Measurements from ENCODE around the gene MAP4K5. TPM values are rescaled to one million over a fixed set of nuclear protein-coding genes. Genes with fewer than 3 reads are reported as not detected.
"Not testable (repeated sequence)": the region's sequence is repeated elsewhere in the genome, so short reads cannot be mapped to it uniquely, and the experiment has no call there.

The MAP4K5 gene
- total and polyA plus RNA-seq, 10 donors: 9.1 to 172 (median 55.4) TPM

- no peak for DNase-seq
- intact Hi-C loops (cut with DNase I; ENCODE audit: low total_unique reads): no loop called here
- Histone ChIP-seq H3K4me1 (peaks cover 20 to 77% (median 42%) of the 10 kb centered on the region in 6 donors), H3K27ac (peak overlapping the region in 7 of 8 donors; percentile 16 to 72 (median 46)), H3K9me3 (no peaks in the 10 kb centered on the region), H3K36me3 (peaks cover 0 to 15% (median 0%) of the 10 kb centered on the region in 6 donors), H3K27me3 (replicated peaks in 1 of 7) (no peaks in the 10 kb centered on the region), H3K4me3 (no peak overlapping the region)
- 54 to 63% (median 61%) methylated on average over 5 of the region's 5 CpGs for WGBS, 5 donors
- TF ChIP-seq POLR2AphosphoS5 (IDR thresholded peaks at IDR 0.05): no peak
- TF ChIP-seq CTCF (IDR thresholded peaks at IDR 0.05 in 8 of 11, conservative IDR thresholded peaks at IDR 0.05 in 3 of 11): no peak
- no peak for TF ChIP-seq POLR2A (IDR thresholded peaks at IDR 0.05)
These were observed 11.2 kb downstream of the MAP4K5 start for GRCh38 chr14:50520947-50521815.

- TF ChIP-seq POLR2AphosphoS5 (IDR thresholded peaks at IDR 0.05) (no peak), POLR2A (IDR thresholded peaks at IDR 0.05) (no peak), CTCF (IDR thresholded peaks at IDR 0.05 in 8 of 11, conservative IDR thresholded peaks at IDR 0.05 in 3 of 11) (no peak)
- WGBS, 5 donors: 75 to 97% (median 85%) methylated on average over 2 of the region's 2 CpGs
- H3K4me1 ChIP-seq: peaks cover 0 to 38% (median 4%) of the 10 kb centered on the region in 6 donors
- no peaks in the 10 kb centered on the region for H3K27me3 ChIP-seq (replicated peaks in 1 of 7)
- no peaks in the 10 kb centered on the region for H3K9me3 ChIP-seq
- intact Hi-C loops (cut with DNase I; ENCODE audit: low total_unique reads): no loop called here
- DNase-seq: no peak
- H3K36me3 ChIP-seq: peaks cover 0 to 27% (median 0%) of the 10 kb centered on the region in 6 donors
- no peak overlapping the region for H3K4me3 ChIP-seq
- no peak overlapping the region for H3K27ac ChIP-seq
These were observed 16.3 kb downstream of the MAP4K5 start for GRCh38 chr14:50516091-50516490.

- peaks cover 0 to 15% (median 0%) of the 10 kb centered on the region in 6 donors for H3K36me3 ChIP-seq
- peaks cover 0 to 20% (median 0%) of the 10 kb centered on the region in 6 donors for H3K4me1 ChIP-seq
- no peak overlapping the region for H3K4me3 ChIP-seq
- WGBS, 5 donors: 96 to 98% (median 97%) methylated on average over 4 of the region's 4 CpGs
- no peak overlapping the region for H3K27ac ChIP-seq
- intact Hi-C loops (cut with DNase I; ENCODE audit: low total_unique reads): no loop called here
- DNase-seq: no peak
- no peaks in the 10 kb centered on the region for H3K27me3 ChIP-seq (replicated peaks in 1 of 7)
- no peak for TF ChIP-seq POLR2AphosphoS5 (IDR thresholded peaks at IDR 0.05)
- TF ChIP-seq POLR2A (IDR thresholded peaks at IDR 0.05): no peak
- no peak for TF ChIP-seq CTCF (IDR thresholded peaks at IDR 0.05 in 8 of 11, conservative IDR thresholded peaks at IDR 0.05 in 3 of 11)
- H3K9me3 ChIP-seq: no peaks in the 10 kb centered on the region
These were observed 19.9 kb downstream of the MAP4K5 start for GRCh38 chr14:50512463-50512862.

GRCh38 chr14:50510157-50510556 is 22.2 kb downstream of the MAP4K5 start:
- H3K9me3 ChIP-seq: no peaks in the 10 kb centered on the region
- H3K27me3 ChIP-seq (replicated peaks in 1 of 7): no peaks in the 10 kb centered on the region
- TF ChIP-seq POLR2A (IDR thresholded peaks at IDR 0.05): no peak
- TF ChIP-seq CTCF (IDR thresholded peaks at IDR 0.05 in 8 of 11, conservative IDR thresholded peaks at IDR 0.05 in 3 of 11): no peak
- TF ChIP-seq POLR2AphosphoS5 (IDR thresholded peaks at IDR 0.05): no peak
- 93 to 95% (median 95%) methylated on average over 7 of the region's 7 CpGs for WGBS, 5 donors
- H3K4me3 ChIP-seq: no peak overlapping the region
- intact Hi-C loops (cut with DNase I; ENCODE audit: low total_unique reads): no loop called here
- DNase-seq: no peak
- H3K36me3 ChIP-seq: peaks cover 0 to 8% (median 0%) of the 10 kb centered on the region in 6 donors
- no peak overlapping the region for H3K27ac ChIP-seq
- H3K4me1 ChIP-seq: peaks cover 0 to 6% (median 0%) of the 10 kb centered on the region in 6 donors

GRCh38 chr14:50507078-50507477 is 25.3 kb downstream of the MAP4K5 start:
- 92 to 100% (median 94%) methylated on average over 1 of the region's 1 CpG for WGBS, 5 donors
- H3K27me3 ChIP-seq (replicated peaks in 1 of 7); H3K4me3 ChIP-seq; H3K9me3 ChIP-seq; H3K27ac ChIP-seq; DNase-seq; H3K4me1 ChIP-seq; intact Hi-C loops (cut with DNase I; ENCODE audit: low total_unique reads): not testable (repeated sequence)
- peaks cover 0 to 20% (median 4%) of the 10 kb centered on the region in 6 donors for H3K36me3 ChIP-seq

Measured in spleen (tissue), 11 donors.